Gastrocnemius medialis (tissue), 4 donors: ENCODE measurements around the gene ANKH. TPM values are rescaled to one million over a fixed set of nuclear protein-coding genes. Genes with fewer than 3 reads are reported as not detected.

Source experiments
- ATAC-seq, 2 donors: fragments of 150-250 bp; one replicate each; pipeline ENCODE4 v1.9.1; 2016
- DNase-seq, 2 donors: peaks; one replicate each; pipeline ENCODE4 v3.0.0-alpha.2; 2019
- H3K27ac ChIP-seq, 4 donors: fragments of 200-600 bp; sonication (generic); 1 replicate in 1 of 4; 2 replicates in 3 of 4; pipeline ENCODE4 v1.5.1; 2016 to 2018; ENCODE audit warnings: mild to moderate bottlenecking in 2 of 4, moderate library complexity in 1 of 4
- H3K27me3 ChIP-seq, 3 donors: fragments of 200-600 bp; sonication (generic) in 2 of 3; 1 replicate in 1 of 3; 2 replicates in 2 of 3; pipeline versions ENCODE4 v1.5.1 to v1.6.0; 2016 to 2019; ENCODE audit warnings: mild to moderate bottlenecking in 1 of 3, moderate library complexity in 1 of 3
- H3K36me3 ChIP-seq, 2 donors: fragments of 200-600 bp; sonication (generic) in 1 of 2; one replicate each; pipeline ENCODE4 v1.5.1; 2017 to 2018
- H3K4me1 ChIP-seq, 2 donors: fragments of 200-600 bp; sonication (generic) in 1 of 2; one replicate each; pipeline ENCODE4 v1.5.1; 2016 to 2017; ENCODE audit warnings: mild to moderate bottlenecking in 2 of 2
- H3K4me3 ChIP-seq, 4 donors: fragments of 200-600 bp; sonication (generic) in 3 of 4; 1 replicate in 1 of 4; 2 replicates in 3 of 4; pipeline ENCODE4 v1.5.1; 2016 to 2019; ENCODE audit warnings: mild to moderate bottlenecking in 2 of 4
- H3K9me3 ChIP-seq, 3 donors: fragments of 200-600 bp; sonication (generic) in 2 of 3; 1 replicate in 1 of 3; 2 replicates in 2 of 3; pipeline ENCODE4 v1.5.1; 2016 to 2019
- CTCF ChIP-seq, 5 experiments: fragments of 450-650 bp in 3 of 5; fragments of 200-600 bp in 2 of 5; sonication (generic) in 2 of 5; IDR thresholded peaks in 4 of 5; conservative IDR thresholded peaks in 1 of 5; 1 replicate in 4 of 5; 2 replicates in 1 of 5; pipeline ENCODE4 v1.5.1; 2016 to 2019; ENCODE audit warnings: antibody characterized with exemption in 5 of 5, mild to moderate bottlenecking in 3 of 5, moderate library complexity in 3 of 5
- POLR2A ChIP-seq, 2 donors: fragments of 450-650 bp; IDR thresholded peaks; one replicate each; pipeline ENCODE4 v1.6.1; 2017; ENCODE audit warnings: antibody characterized with exemption in 2 of 2, mild to moderate bottlenecking in 2 of 2, moderate library complexity in 2 of 2
- in situ Hi-C, 4 donors: fragments of 200-750 bp; cut with MboI; loops; one replicate each; pipeline versions ENCODE4 v1.15.0 to v1.8.0; 2017; ENCODE audit warnings: low sequenced_read_pairs in 4 of 4
- intact Hi-C: fragments of 100-400 bp; cut with DNase I; formaldehyde crosslinking; loops from one replicate; pipeline ENCODE4 v1.15.1; 2023; ENCODE audit warnings: low total_unique reads
- total RNA-seq, 4 donors: library from RNA; depleted of rRNA; stranded (reverse); fragments of >200 nt; gene quantifications; one replicate each; pipeline versions ENCODE4 v1.1.0 to v1.2.3, GENCODE V29; 2016

Gene ANKH
- total RNA-seq, 4 donors from 2014 or later, result 33.5 to 52.1 (median 36.0) TPM

GRCh38 chr5:14859980-14860379 lies 11.6 kb downstream of the ANKH start:
- TF ChIP-seq POLR2A (IDR thresholded peaks at IDR 0.05), result no peak
- no peak for TF ChIP-seq CTCF (IDR thresholded peaks at IDR 0.05 in 4 of 5, conservative IDR thresholded peaks at IDR 0.05 in 1 of 5)
- H3K4me1 ChIP-seq, result peaks cover 44 to 45% of the 10 kb centered on the region in 2 donors
- no peak for ATAC-seq
- no peaks in the 10 kb centered on the region for H3K27me3 ChIP-seq
- intact Hi-C loops (no loop called here), in situ Hi-C loops (loop anchor here in 3 of 4 donors (10.0 to 25.0 kb wide), 2 partner anchors 105 to 123 kb away; no protein-coding TSS in a partner anchor)
- H3K27ac ChIP-seq, result peak overlapping the region; percentile 27 to 73 (median 54)
- no peaks in the 10 kb centered on the region for H3K9me3 ChIP-seq
- no peak overlapping the region for H3K4me3 ChIP-seq
- no peaks in the 10 kb centered on the region for H3K36me3 ChIP-seq
- no peak for DNase-seq

- Histone ChIP-seq H3K9me3 (no peaks in the 10 kb centered on the region), H3K4me1 (peaks cover 44 to 47% of the 10 kb centered on the region in 2 donors), H3K27ac (peak overlapping the region in 1 of 4 donors; percentile 73), H3K27me3 (no peaks in the 10 kb centered on the region), H3K36me3 (no peaks in the 10 kb centered on the region), H3K4me3 (no peak overlapping the region)
- no peak for DNase-seq
- intact Hi-C loops (no loop called here), in situ Hi-C loops (loop anchor here in 2 of 4 donors (25.0 kb wide), 1 partner anchor 122 kb away; no protein-coding TSS in a partner anchor)
- no peak for ATAC-seq
- TF ChIP-seq POLR2A (IDR thresholded peaks at IDR 0.05) (no peak), CTCF (IDR thresholded peaks at IDR 0.05 in 4 of 5, conservative IDR thresholded peaks at IDR 0.05 in 1 of 5) (no peak)
These were observed 12.4 kb downstream of the ANKH start for GRCh38 chr5:14859150-14859549.

GRCh38 chr5:14855366-14855765 lies 16.2 kb downstream of the ANKH start:
- Histone ChIP-seq H3K4me1 (peaks cover 54 to 58% of the 10 kb centered on the region in 2 donors), H3K4me3 (no peak overlapping the region), H3K27me3 (no peaks in the 10 kb centered on the region), H3K36me3 (no peaks in the 10 kb centered on the region), H3K9me3 (no peaks in the 10 kb centered on the region), H3K27ac (peak overlapping the region; percentile 57 to 82 (median 72))
- DNase-seq (no peak), ATAC-seq (no peak)
- intact Hi-C loops, result no loop called here
- in situ Hi-C loops, result loop anchor here in 2 of 4 donors (25.0 kb wide), 1 partner anchor 118 kb away; no protein-coding TSS in a partner anchor
- TF ChIP-seq CTCF (IDR thresholded peaks at IDR 0.05 in 4 of 5, conservative IDR thresholded peaks at IDR 0.05 in 1 of 5), result no peak
- no peak for TF ChIP-seq POLR2A (IDR thresholded peaks at IDR 0.05)

GRCh38 chr5:14854799-14855198 lies 16.8 kb downstream of the ANKH start:
- H3K27me3 ChIP-seq, result no peaks in the 10 kb centered on the region
- ATAC-seq (no peak), DNase-seq (no peak)
- H3K27ac ChIP-seq, result peak overlapping the region; percentile 57 to 82 (median 72)
- intact Hi-C loops (no loop called here), in situ Hi-C loops (loop anchor here in 2 of 4 donors (25.0 kb wide), 1 partner anchor 117 kb away; no protein-coding TSS in a partner anchor)
- H3K9me3 ChIP-seq, result no peaks in the 10 kb centered on the region
- no peak overlapping the region for H3K4me3 ChIP-seq
- no peaks in the 10 kb centered on the region for H3K36me3 ChIP-seq
- TF ChIP-seq POLR2A (IDR thresholded peaks at IDR 0.05) (no peak), CTCF (IDR thresholded peaks at IDR 0.05 in 4 of 5, conservative IDR thresholded peaks at IDR 0.05 in 1 of 5) (no peak)
- H3K4me1 ChIP-seq, result peaks cover 49 to 58% of the 10 kb centered on the region in 2 donors
